ENCODE data around the gene LCN15. TPM values are rescaled to one million over a fixed set of nuclear protein-coding genes. Genes with fewer than 3 reads are reported as not detected.
A peak's percentile ranks its signal among the peaks of the same experiment; 100 is the strongest.

LCN15 gene
- total RNA-seq, 1 experiment from 2014 or later, result not detected

GRCh38 chr9:136742591-136743391, 21.5 kb downstream of the LCN15 start, which contains the start of gene LCN10:
TSS of gene LCN10 (minus strand) at chr9:136742940. CDS start at chr9:136742903, 37 bp downstream.
- Histone ChIP-seq H3T11ph (ENCODE audit: low read length) (no peak within 1 kb of the TSS), H3K14ac (ENCODE audit: insufficient read depth, low read length) (no peak within 1 kb of the TSS; the same call in 1 of the 2 replicates), H4K20me1 (ENCODE audit: control insufficient read depth, insufficient read depth, insufficient read length) (no peaks in the 10 kb centered on the region), H2BK15ac (ENCODE audit: low read depth, low read length) (no peak within 1 kb of the TSS), H2BK5ac (ENCODE audit: insufficient read length, low read length) (no peak within 1 kb of the TSS), H3K4me2 (ENCODE audit: insufficient read depth, insufficient read length, low read length) (no peak within 1 kb of the TSS), H2AK5ac (ENCODE audit: insufficient read length, low read length) (no peak within 1 kb of the TSS), H2BK12ac (ENCODE audit: insufficient read length, low read depth, low read length) (no peak within 1 kb of the TSS), H3K9ac (ENCODE audit: extremely low read depth, insufficient read length, low read length) (no peak within 1 kb of the TSS), H3K23me2 (ENCODE audit: insufficient read length, low read depth, low read length, poor library complexity, severe bottlenecking) (peaks cover 3% of the 10 kb centered on the region), H3K23ac (ENCODE audit: insufficient read length, low read depth, low read length) (no peak within 1 kb of the TSS), H4K91ac (ENCODE audit: insufficient read length, low read depth, low read length) (no peak within 1 kb of the TSS), H3K4me1 (ENCODE audit: insufficient read depth, low read length) (no peaks in the 10 kb centered on the region), H2BK20ac (ENCODE audit: low read depth, low read length, poor library complexity, severe bottlenecking) (no peak within 1 kb of the TSS), H3K27ac (ENCODE audit: insufficient read length, low read depth, low read length) (no peak within 1 kb of the TSS), H3K56ac (ENCODE audit: insufficient read length, low read depth, low read length) (no peak within 1 kb of the TSS), H4K5ac (ENCODE audit: insufficient read length, low read depth, low read length) (no peak within 1 kb of the TSS), H3K9me3 (ENCODE audit: control insufficient read depth, low read depth, low read length) (no peaks in the 10 kb centered on the region), H3K79me1 (ENCODE audit: insufficient read depth, low read depth, low read length, poor library complexity, severe bottlenecking) (no peaks in the 10 kb centered on the region), H2AFZ (ENCODE audit: low read length) (no peak within 1 kb of the TSS), H2BK120ac (ENCODE audit: low read depth, low read length, poor library complexity, severe bottlenecking) (no peak within 1 kb of the TSS), H3K4ac (ENCODE audit: low read depth, low read length) (no peak within 1 kb of the TSS), H3K18ac (ENCODE audit: insufficient read length, low read depth, low read length) (no peak within 1 kb of the TSS), H3K27me3 (ENCODE audit: insufficient read depth, low read length) (no peaks in the 10 kb centered on the region), H3K79me2 (ENCODE audit: insufficient read depth, low read length) (no peaks in the 10 kb centered on the region), H4K8ac (replicated peaks; ENCODE audit: insufficient read length, low read depth, low read length) (no peak within 1 kb of the TSS)
- no CpG with 5 or more reads among the region's 25 CpGs for WGBS (ENCODE audit: extremely low coverage, insufficient read length, low lambda C conversion rate)
- H3K27ac Mint-ChIP-seq, result no peak within 1 kb of the TSS
- H3K9me3 Mint-ChIP-seq, result no peaks in the 10 kb centered on the region
- DNase-seq, result peak; percentile 92
- H3K36me3 Mint-ChIP-seq (ENCODE audit: insufficient read depth in 1 of 3, low read depth in 3 of 3), result no peaks in the 10 kb centered on the region
- peak within 1 kb of the TSS in 1 of 2 experiments; percentile 40; a peak in 1 of 5 replicates for H3K4me3 Mint-ChIP-seq
- H3K4me1 Mint-ChIP-seq, result peaks cover 0 to 16% of the 10 kb centered on the region in 2 experiments; a peak in 1 of 4 replicates
- TF ChIP-seq CTCF (conservative IDR thresholded peaks at IDR 0.05), result peak; percentile 70
- H3K27me3 Mint-ChIP-seq (ENCODE audit: low read depth), result peaks cover 7% of the 10 kb centered on the region
